HCT116 (cell line): ENCODE data around the gene C1QA.

Experiments used
- CTCF ChIP-seq, 3 experiments: fragments of 200-600 bp in 1 of 3; sonication (generic) in 1 of 3; IDR thresholded peaks in 2 of 3; conservative IDR thresholded peaks in 1 of 3; 2 replicates each; pipeline ENCODE4 v1.5.1; 2012 to 2017; ENCODE audit warnings: low read depth in 2 of 3, low read length in 2 of 3, antibody characterized with exemption in 1 of 3, borderline replicate concordance in 1 of 3, control low read depth in 1 of 3, mild to moderate bottlenecking in 1 of 3, mixed read lengths in 1 of 3, mixed run types in 1 of 3, moderate library complexity in 1 of 3; ENCODE audit not compliant: insufficient read depth in 1 of 3
- SIN3A ChIP-seq: IDR thresholded peaks from 2 replicates; pipeline ENCODE4 v1.6.1; 2012; ENCODE audit warnings: low read depth

- TF ChIP-seq CTCF (IDR thresholded peaks at IDR 0.05 in 2 of 3, conservative IDR thresholded peaks at IDR 0.05 in 1 of 3; ENCODE audit: borderline replicate concordance in 1 of 3, insufficient read depth in 1 of 3, low read depth in 2 of 3, low read length in 2 of 3) (no peak), SIN3A (no peak)
These were observed 16.6 kb upstream of the C1QA start for GRCh38 chr1:22619798-22620197.
